GM12865 (cell line): ENCODE results near the gene JPT2.
A peak's percentile ranks its signal among the peaks of the same experiment; 100 is the strongest.

ENCODE experiments used
- DNase-seq: peaks from one replicate; pipeline ENCODE4 v3.0.0; 2010; ENCODE audit warnings: low read depth
- H3K4me3 ChIP-seq: 2 replicates; pipeline ENCODE4 v1.5.1; 2011; ENCODE audit warnings: mild to moderate bottlenecking, low read depth, low read length, control low read depth
- CTCF ChIP-seq: IDR thresholded peaks from 2 replicates; pipeline ENCODE4 v1.5.1; 2011; ENCODE audit warnings: low read length, control low read depth, low read depth, inconsistent platforms; ENCODE audit not compliant: insufficient read depth; ENCODE audit errors: missing control alignments

The JPT2 gene

GRCh38 chr16:1706386-1707192 is 28.5 kb downstream of the JPT2 start:
- H3K4me3 ChIP-seq: peak overlapping the region; percentile 94
- no peak for TF ChIP-seq CTCF
- DNase-seq: peak; percentile 60

DNA sequence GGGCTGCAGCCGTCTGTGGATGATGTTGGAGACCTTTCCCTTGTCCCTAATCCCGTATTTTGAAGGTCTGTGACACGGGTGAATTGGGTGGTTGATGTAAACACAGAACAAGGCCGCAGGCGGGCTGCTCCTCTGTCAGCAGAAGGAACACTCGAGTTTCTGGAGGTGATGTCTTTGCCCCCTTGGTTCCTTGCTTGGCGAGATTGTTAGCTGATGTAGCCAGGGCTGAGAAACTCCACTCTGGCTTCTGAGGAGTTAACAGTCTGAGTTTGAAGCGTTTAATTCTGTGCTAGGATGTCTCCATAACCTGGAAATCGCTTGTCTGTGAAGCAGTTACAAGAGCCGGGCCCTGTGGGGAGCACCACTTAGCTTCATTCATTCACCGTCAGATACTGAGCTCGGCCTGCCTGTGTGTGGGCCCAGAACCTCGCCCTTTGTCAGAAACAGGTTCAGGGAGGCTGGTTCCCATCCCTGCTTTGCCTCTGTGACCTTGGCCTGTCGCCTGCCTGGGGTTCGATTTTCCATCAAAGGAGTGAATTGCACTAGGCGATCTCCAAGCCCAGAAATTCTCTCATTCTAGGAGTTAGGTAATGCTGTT is 29.2 kb downstream of the JPT2 start:
- no peak for TF ChIP-seq CTCF
- peak; percentile 35 for DNase-seq
- H3K4me3 ChIP-seq: peak overlapping the region; percentile 94

GRCh38 chr16:1708083-1708767 is 30.1 kb downstream of the JPT2 start:
- no peak for DNase-seq
- TF ChIP-seq CTCF: no peak
- peak overlapping the region; percentile 94 for H3K4me3 ChIP-seq

GRCh38 chr16:1708768-1709180 is 30.7 kb downstream of the JPT2 start:
- H3K4me3 ChIP-seq: no peak overlapping the region
- DNase-seq: no peak
- TF ChIP-seq CTCF: no peak

DNA sequence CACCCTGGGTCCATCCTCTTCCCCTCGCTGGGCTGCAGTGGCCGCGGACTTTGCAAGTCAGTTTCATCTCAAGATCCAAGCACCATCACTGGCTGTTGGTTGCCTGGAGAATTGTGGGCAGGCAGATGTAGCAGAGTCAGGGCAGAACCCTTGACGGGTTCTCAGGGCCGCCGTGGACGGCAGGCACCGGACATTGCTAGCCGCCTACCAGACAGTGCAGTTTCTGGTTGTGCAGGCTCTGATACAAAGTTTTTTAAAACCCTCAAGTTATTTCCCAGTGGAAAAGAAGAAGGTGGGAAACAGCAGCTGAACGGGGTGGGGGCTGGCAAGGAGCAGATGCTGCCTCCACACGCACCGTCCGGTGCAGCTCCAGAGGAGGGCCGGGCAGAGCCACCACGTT is 31.3 kb downstream of the JPT2 start:
- DNase-seq: no peak
- H3K4me3 ChIP-seq: no peak overlapping the region
- TF ChIP-seq CTCF: no peak

- H3K4me3 ChIP-seq: no peak overlapping the region
- no peak for TF ChIP-seq CTCF
- no peak for DNase-seq
These were observed 32.9 kb downstream of the JPT2 start for GRCh38 chr16:1710811-1711507.
